B cell (primary cell): ENCODE results near the gene TCF15. TPM values are rescaled to one million over a fixed set of nuclear protein-coding genes. Genes with fewer than 3 reads are reported as not detected.

Experiments used
- ATAC-seq: fragments of 200-7000 bp; cut with Tn5 transposase; one replicate; pipeline ENCODE4 v1.10.0; 2021; ENCODE audit warnings: low read depth, mild to moderate bottlenecking, moderate number of reproducible peaks, moderate library complexity
- CTCF ChIA-PET: fragments of 350-600 bp; sonication (Branson Sonifier 250); formaldehyde crosslinking; loops from one replicate; lab custom pipeline; 2021; ENCODE audit warnings: antibody characterized with exemption, inconsistent platforms; lab: Charles Lee
- POLR2A ChIA-PET: fragments of 350-600 bp; sonication (Branson Sonifier 250); formaldehyde crosslinking; loops from one replicate; lab custom pipeline; 2021; ENCODE audit warnings: antibody characterized with exemption; lab: Charles Lee
- DNase-seq: peaks from one replicate; pipeline ENCODE4 v3.0.0; 2013
- H2AFZ ChIP-seq: 2 replicates; pipeline ENCODE4 v1.6.1; 2012; ENCODE audit warnings: mild to moderate bottlenecking, low read depth, low read length; ENCODE audit not compliant: insufficient read depth, poor library complexity, severe bottlenecking
- H3K27ac ChIP-seq, 2 donors: 1 replicate in 1 of 2; 2 replicates in 1 of 2; pipeline ENCODE4 v1.5.1; 2012 to 2013; ENCODE audit warnings: low read length in 2 of 2, mild to moderate bottlenecking in 2 of 2, moderate library complexity in 1 of 2
- H3K27me3 ChIP-seq, 4 experiments: fragments of 200-600 bp in 1 of 4; sonication (generic) in 1 of 4; replicated peaks in 1 of 4; 1 replicate in 2 of 4; 2 replicates in 2 of 4; pipeline versions ENCODE4 v1.6.1 to v1.7.0; 2013 to 2016; ENCODE audit warnings: low read length in 3 of 4, mild to moderate bottlenecking in 2 of 4, mixed read lengths in 1 of 4, moderate library complexity in 1 of 4; ENCODE audit not compliant: insufficient read depth in 4 of 4, control insufficient read depth in 3 of 4; ENCODE audit errors: control extremely low read depth in 1 of 4
- H3K36me3 ChIP-seq, 2 experiments: replicated peaks in 1 of 2; 1 replicate in 1 of 2; 2 replicates in 1 of 2; pipeline versions ENCODE4 v1.6.1 to v1.7.1; 2013; ENCODE audit warnings: low read length in 1 of 2; ENCODE audit not compliant: insufficient read depth in 2 of 2, control insufficient read depth in 1 of 2; ENCODE audit errors: control extremely low read depth in 1 of 2, extremely low read depth in 1 of 2
- H3K4me1 ChIP-seq, 2 donors: fragments of 200-600 bp in 1 of 2; sonication (generic) in 1 of 2; 1 replicate in 1 of 2; 2 replicates in 1 of 2; pipeline versions ENCODE4 v1.5.1 to v1.6.1; 2013 to 2017; ENCODE audit warnings: low read length in 2 of 2; ENCODE audit not compliant: control insufficient read depth in 2 of 2, insufficient read depth in 2 of 2
- H3K4me2 ChIP-seq: replicated peaks from 2 replicates; pipeline ENCODE3; 2012; ENCODE audit warnings: mild to moderate bottlenecking, low read depth, low read length; ENCODE audit not compliant: poor library complexity, severe bottlenecking
- H3K4me3 ChIP-seq, 5 experiments: fragments of 200-600 bp in 1 of 5; sonication (generic) in 1 of 5; 1 replicate in 3 of 5; 2 replicates in 2 of 5; pipeline versions ENCODE4 v1.5.1 to v1.7.0; 2011 to 2016; ENCODE audit warnings: low read length in 4 of 5, mild to moderate bottlenecking in 4 of 5, low read depth in 2 of 5, control low read depth in 1 of 5, moderate library complexity in 1 of 5; ENCODE audit not compliant: insufficient read depth in 1 of 5; ENCODE audit errors: control extremely low read depth in 1 of 5, extremely low read depth in 1 of 5
- H3K79me2 ChIP-seq: fragments of 200-600 bp; sonication (generic); one replicate; pipeline ENCODE4 v1.6.0; 2016; ENCODE audit warnings: low read length; ENCODE audit not compliant: control insufficient read depth, insufficient read depth
- H3K9ac ChIP-seq: fragments of 200-600 bp; sonication (generic); 2 replicates; pipeline ENCODE4 v1.6.1; 2017; ENCODE audit warnings: mild to moderate bottlenecking, low read length, moderate library complexity
- H3K9me3 ChIP-seq, 3 donors: one replicate each; pipeline versions ENCODE4 v1.6.1 to v1.7.1; 2013; ENCODE audit warnings: low read length in 2 of 3; ENCODE audit not compliant: control insufficient read depth in 2 of 3, insufficient read depth in 1 of 3; ENCODE audit errors: control extremely low read depth in 1 of 3
- H4K20me1 ChIP-seq: 2 replicates; pipeline ENCODE4 v1.6.0; 2012; ENCODE audit warnings: mild to moderate bottlenecking, low read length; ENCODE audit not compliant: insufficient read depth, control insufficient read depth, poor library complexity, severe bottlenecking
- H3K27ac Mint-ChIP-seq: one replicate; pipeline ENCODE4 v1.8.0; 2021; ENCODE audit warnings: mixed read lengths
- H3K27me3 Mint-ChIP-seq: one replicate; pipeline ENCODE4 v1.8.0; 2021; ENCODE audit warnings: mixed read lengths
- H3K4me1 Mint-ChIP-seq: one replicate; pipeline ENCODE4 v1.8.0; 2021; ENCODE audit warnings: mixed read lengths
- H3K4me3 Mint-ChIP-seq: one replicate; pipeline ENCODE4 v1.8.0; 2021; ENCODE audit warnings: mixed read lengths
- H3K9me3 Mint-ChIP-seq: one replicate; pipeline ENCODE4 v1.8.0; 2022; ENCODE audit warnings: mixed read lengths; ENCODE audit not compliant: insufficient read depth
- CTCF ChIP-seq: fragments of 200-600 bp; IDR thresholded peaks from one replicate; pipeline ENCODE4 v1.8.0; 2022; ENCODE audit warnings: antibody characterized with exemption, mild to moderate bottlenecking
- EZH2 ChIP-seq: IDR thresholded peaks from 2 replicates; pipeline ENCODE4 v1.6.1; 2012; ENCODE audit warnings: borderline replicate concordance, low read depth, mild to moderate bottlenecking, moderate library complexity, low read length; ENCODE audit not compliant: insufficient read depth, poor library complexity, severe bottlenecking
- WGBS: methylation state at CpG from one replicate; pipeline ENCODE4 v1.1.5; 2013; ENCODE audit warnings: missing lambda C conversion rate; ENCODE audit not compliant: insufficient coverage; 5-methylcytosine and 5-hydroxymethylcytosine counted together
- intact Hi-C: fragments of 100-400 bp; cut with micrococcal nuclease; formaldehyde crosslinking; loops from one replicate; pipeline ENCODE4 v1.10.0; 2022
- polyA plus RNA-seq: library from polyadenylated mRNA; depleted of rRNA; stranded (reverse); fragments of >200 nt; gene quantifications from 2 replicates; pipeline ENCODE4 v1.2.3, GENCODE V29; 2012
- total RNA-seq, 2 donors: library from RNA; stranded (reverse); fragments of 120-200 nt in 1 of 2; gene quantifications; 1 replicate in 1 of 2; 2 replicates in 1 of 2; pipeline versions ENCODE4 v1.2.3 to v1.2.4, GENCODE V29; 2013 to 2022

TCF15 gene
- total and polyA plus RNA-seq, 2 donors (not counting 1 experiment from before 2014, with no cell fraction given) = not detected

DNA sequence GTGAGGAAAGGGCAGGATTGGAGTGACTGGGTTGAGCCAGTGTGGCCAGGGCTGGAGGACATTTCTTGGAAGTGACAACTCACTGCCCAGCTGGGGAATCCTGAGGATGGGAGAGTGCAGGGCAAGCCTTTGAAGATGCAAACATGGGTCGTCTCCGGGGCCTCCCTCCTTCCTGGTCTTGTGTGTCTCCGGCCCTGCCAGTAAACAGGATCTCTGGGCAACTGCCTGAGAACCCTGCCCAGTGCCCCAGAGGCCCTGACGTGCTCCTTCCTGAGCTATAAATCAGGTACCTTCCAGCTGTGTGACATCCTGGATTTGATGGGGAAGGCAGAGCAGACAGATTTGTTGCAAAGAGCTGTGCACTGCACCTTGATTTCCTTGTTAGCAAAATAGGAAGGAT, 12.9 kb upstream of the TCF15 start:
- Histone ChIP-seq H3K4me2 (no peak overlapping the region), H3K9me3 (peaks cover 0 to 7% (median 2%) of the 10 kb centered on the region in 3 donors), H3K36me3 (no peaks in the 10 kb centered on the region), H3K9ac (no peak overlapping the region), H2AFZ (no peak overlapping the region), H3K27ac (no peak overlapping the region), H3K4me1 (no peaks in the 10 kb centered on the region), H4K20me1 (no peaks in the 10 kb centered on the region), H3K27me3 (peaks cover 0 to 10% (median 3%) of the 10 kb centered on the region in 4 experiments), H3K4me3 (no peak overlapping the region), H3K79me2 (no peaks in the 10 kb centered on the region)
- Mint-ChIP-seq H3K4me1 (no peaks in the 10 kb centered on the region), H3K9me3 (peaks cover 1% of the 10 kb centered on the region), H3K27ac (no peak overlapping the region), H3K27me3 (peaks cover 40% of the 10 kb centered on the region), H3K4me3 (no peak overlapping the region)
- WGBS = 16% methylated on average over 4 of the region's 4 CpGs
- POLR2A ChIA-PET = no interaction called here
- CTCF ChIA-PET = no interaction called here
- ATAC-seq = no peak
- DNase-seq = no peak
- intact Hi-C loops = no loop called here
- no peak for TF ChIP-seq EZH2
- no peak for TF ChIP-seq CTCF

- Histone ChIP-seq H3K36me3 (no peaks in the 10 kb centered on the region), H3K4me1 (no peaks in the 10 kb centered on the region), H3K4me2 (no peak overlapping the region), H3K9ac (no peak overlapping the region), H2AFZ (no peak overlapping the region), H3K9me3 (peaks cover 0 to 9% (median 5%) of the 10 kb centered on the region in 3 donors), H3K4me3 (no peak overlapping the region), H3K27ac (no peak overlapping the region), H3K79me2 (no peaks in the 10 kb centered on the region), H4K20me1 (no peaks in the 10 kb centered on the region), H3K27me3 (peaks cover 0 to 14% (median 3%) of the 10 kb centered on the region in 4 experiments)
- CTCF ChIA-PET = no interaction called here
- POLR2A ChIA-PET = no interaction called here
- no peak overlapping the region for H3K4me3 Mint-ChIP-seq
- no peak overlapping the region for H3K27ac Mint-ChIP-seq
- WGBS = 74% methylated on average over 6 of the region's 7 CpGs
- intact Hi-C loops = no loop called here
- DNase-seq = no peak
- no peak for TF ChIP-seq EZH2
- TF ChIP-seq CTCF = no peak
- no peaks in the 10 kb centered on the region for H3K4me1 Mint-ChIP-seq
- peaks cover 46% of the 10 kb centered on the region for H3K27me3 Mint-ChIP-seq
- peaks cover 4% of the 10 kb centered on the region for H3K9me3 Mint-ChIP-seq
- ATAC-seq = no peak
Observed at GRCh38 chr20:622161-622560, 12.1 kb upstream of the TCF15 start.
